Measurements from ENCODE around the gene CHRNA1.

Gene CHRNA1

GRCh38 chr2:174791020-174791419 lies 26.7 kb upstream of the CHRNA1 start:
- no peak for DNase-seq (ENCODE audit: low read depth)
- H3K4me3 ChIP-seq (ENCODE audit: low read depth, low read length): no peak overlapping the region
- TF ChIP-seq CTCF (IDR thresholded peaks at IDR 0.05; ENCODE audit: insufficient read depth, low read depth, low read length, missing control alignments): no peak

GRCh38 chr2:174789001-174789400 lies 24.7 kb upstream of the CHRNA1 start:
- DNase-seq (ENCODE audit: low read depth): no peak

GRCh38 chr2:174788291-174788929 lies 24.1 kb upstream of the CHRNA1 start:
- TF ChIP-seq CTCF (IDR thresholded peaks at IDR 0.05; ENCODE audit: insufficient read depth, low read depth, low read length, missing control alignments): no peak
- DNase-seq (ENCODE audit: low read depth): no peak
- H3K4me3 ChIP-seq (ENCODE audit: low read depth, low read length): no peak overlapping the region

More at GRCh38 chr2:174789001-174789400, 24.7 kb upstream of the CHRNA1 start:
- no peak for TF ChIP-seq CTCF (IDR thresholded peaks at IDR 0.05; ENCODE audit: insufficient read depth, low read depth, low read length, missing control alignments)
- H3K4me3 ChIP-seq (ENCODE audit: low read depth, low read length): no peak overlapping the region

GRCh38 chr2:174787487-174788205 lies 23.4 kb upstream of the CHRNA1 start:
- TF ChIP-seq CTCF (IDR thresholded peaks at IDR 0.05; ENCODE audit: insufficient read depth, low read depth, low read length, missing control alignments): no peak
- no peak for DNase-seq (ENCODE audit: low read depth)
- no peak overlapping the region for H3K4me3 ChIP-seq (ENCODE audit: low read depth, low read length)

GRCh38 chr2:174786066-174786725 lies 21.9 kb upstream of the CHRNA1 start:
- no peak for TF ChIP-seq CTCF (IDR thresholded peaks at IDR 0.05; ENCODE audit: insufficient read depth, low read depth, low read length, missing control alignments)
- no peak for DNase-seq (ENCODE audit: low read depth)
- no peak overlapping the region for H3K4me3 ChIP-seq (ENCODE audit: low read depth, low read length)

GRCh38 chr2:174785481-174785880 lies 21.2 kb upstream of the CHRNA1 start:
- DNase-seq (ENCODE audit: low read depth): no peak
- no peak for TF ChIP-seq CTCF (IDR thresholded peaks at IDR 0.05; ENCODE audit: insufficient read depth, low read depth, low read length, missing control alignments)
- no peak overlapping the region for H3K4me3 ChIP-seq (ENCODE audit: low read depth, low read length)

All from GM12865 (cell line).